GM06990 (cell line): Measurements from ENCODE around the gene FGF4.

Experiments used
- DNase-seq: peaks from one replicate; pipeline ENCODE4 v3.0.0-alpha.2; 2011; ENCODE audit not compliant: insufficient read length; ENCODE audit errors: extremely low read depth
- H3K27me3 ChIP-seq: replicated peaks from 2 replicates; pipeline ENCODE4 v1.6.0; 2011; ENCODE audit warnings: low read length; ENCODE audit not compliant: control insufficient read depth, insufficient read depth
- H3K36me3 ChIP-seq: 2 replicates; pipeline ENCODE4 v1.5.1; 2011; ENCODE audit warnings: low read length; ENCODE audit not compliant: control insufficient read depth, insufficient read depth
- H3K4me3 ChIP-seq: replicated peaks from 2 replicates; pipeline ENCODE4 v1.5.1; 2011; ENCODE audit warnings: low read depth, mild to moderate bottlenecking, control low read depth, low read length
- TF ChIP-seq, protein P1 (sequence below): IDR thresholded peaks from 2 replicates; pipeline ENCODE4 v1.5.1; 2011; ENCODE audit warnings: low read length, control low read depth, mild to moderate bottlenecking, inconsistent platforms; ENCODE audit not compliant: insufficient read depth, poor library complexity, severe bottlenecking

FGF4 gene

DNA sequence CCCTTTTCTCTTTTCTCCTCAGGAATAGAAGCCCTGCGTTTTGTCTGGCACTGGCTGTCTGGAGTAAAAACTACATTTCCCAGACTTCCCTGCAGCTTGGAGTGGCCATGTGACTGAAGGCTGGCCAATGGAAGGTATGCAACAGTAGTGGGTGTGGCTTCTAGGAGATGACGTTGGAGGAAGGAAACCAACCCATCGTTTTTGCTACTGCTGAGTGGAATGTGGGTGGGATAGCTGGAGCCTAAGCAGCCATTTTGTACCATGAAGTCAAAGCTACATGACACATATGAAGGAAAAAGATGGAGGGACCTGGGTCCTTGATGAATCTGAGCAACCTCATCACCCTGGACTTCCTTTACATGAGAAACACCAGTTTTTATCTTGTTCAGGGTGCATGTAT lies 24.4 kb upstream of the FGF4 start:
- TF ChIP-seq, protein P1, sequence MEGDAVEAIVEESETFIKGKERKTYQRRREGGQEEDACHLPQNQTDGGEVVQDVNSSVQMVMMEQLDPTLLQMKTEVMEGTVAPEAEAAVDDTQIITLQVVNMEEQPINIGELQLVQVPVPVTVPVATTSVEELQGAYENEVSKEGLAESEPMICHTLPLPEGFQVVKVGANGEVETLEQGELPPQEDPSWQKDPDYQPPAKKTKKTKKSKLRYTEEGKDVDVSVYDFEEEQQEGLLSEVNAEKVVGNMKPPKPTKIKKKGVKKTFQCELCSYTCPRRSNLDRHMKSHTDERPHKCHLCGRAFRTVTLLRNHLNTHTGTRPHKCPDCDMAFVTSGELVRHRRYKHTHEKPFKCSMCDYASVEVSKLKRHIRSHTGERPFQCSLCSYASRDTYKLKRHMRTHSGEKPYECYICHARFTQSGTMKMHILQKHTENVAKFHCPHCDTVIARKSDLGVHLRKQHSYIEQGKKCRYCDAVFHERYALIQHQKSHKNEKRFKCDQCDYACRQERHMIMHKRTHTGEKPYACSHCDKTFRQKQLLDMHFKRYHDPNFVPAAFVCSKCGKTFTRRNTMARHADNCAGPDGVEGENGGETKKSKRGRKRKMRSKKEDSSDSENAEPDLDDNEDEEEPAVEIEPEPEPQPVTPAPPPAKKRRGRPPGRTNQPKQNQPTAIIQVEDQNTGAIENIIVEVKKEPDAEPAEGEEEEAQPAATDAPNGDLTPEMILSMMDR = no peak
- Histone ChIP-seq H3K36me3 (no peaks in the 10 kb centered on the region), H3K4me3 (no peak overlapping the region), H3K27me3 (no peaks in the 10 kb centered on the region)
- no peak for DNase-seq

GRCh38 chr11:69799097-69799496 lies 24.0 kb upstream of the FGF4 start:
- TF ChIP-seq, protein P1 = no peak
- no peak overlapping the region for H3K4me3 ChIP-seq
- H3K27me3 ChIP-seq = no peaks in the 10 kb centered on the region
- no peaks in the 10 kb centered on the region for H3K36me3 ChIP-seq
- DNase-seq = no peak

DNA sequence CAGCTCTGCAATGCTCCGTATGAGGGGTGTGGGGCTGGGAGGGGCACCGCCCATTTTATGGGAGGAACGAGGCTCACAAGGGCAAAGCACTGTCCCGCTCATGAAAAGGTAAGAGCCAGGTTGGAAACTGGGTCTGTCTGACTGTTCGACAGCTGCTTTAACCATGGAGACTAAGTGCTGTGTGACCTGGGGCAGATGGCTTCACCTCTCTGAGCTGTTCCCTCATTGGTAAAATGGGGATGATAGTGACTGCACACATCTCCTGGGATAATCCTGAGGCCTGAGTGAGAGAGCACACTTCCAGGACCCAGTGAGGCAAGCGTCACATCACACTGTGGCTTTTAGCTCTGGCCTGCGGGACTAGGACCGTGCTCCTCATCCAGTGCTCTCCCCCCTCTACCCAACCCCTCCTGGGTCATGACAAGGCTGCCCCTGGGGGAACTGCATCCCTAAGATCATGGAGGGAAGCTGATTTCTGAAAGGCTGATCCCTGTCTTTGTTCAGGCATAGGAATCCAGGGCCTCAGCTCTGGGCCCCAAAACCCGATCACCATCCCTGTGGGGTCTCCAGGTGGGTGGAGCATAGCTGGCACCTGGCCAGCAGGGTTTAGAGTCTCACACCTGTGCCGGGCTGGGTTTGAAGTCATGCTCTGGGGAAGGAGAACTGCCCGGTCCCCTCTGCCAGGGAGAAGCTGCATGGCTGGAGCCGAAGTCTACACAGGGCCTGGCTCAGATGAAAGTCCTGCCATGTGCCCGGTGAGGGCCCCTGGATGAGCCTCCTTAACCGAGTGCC lies 22.8 kb upstream of the FGF4 start:
- H3K4me3 ChIP-seq = no peak overlapping the region
- DNase-seq = no peak
- no peaks in the 10 kb centered on the region for H3K36me3 ChIP-seq
- no peaks in the 10 kb centered on the region for H3K27me3 ChIP-seq
- TF ChIP-seq, protein P1 = no peak

DNA sequence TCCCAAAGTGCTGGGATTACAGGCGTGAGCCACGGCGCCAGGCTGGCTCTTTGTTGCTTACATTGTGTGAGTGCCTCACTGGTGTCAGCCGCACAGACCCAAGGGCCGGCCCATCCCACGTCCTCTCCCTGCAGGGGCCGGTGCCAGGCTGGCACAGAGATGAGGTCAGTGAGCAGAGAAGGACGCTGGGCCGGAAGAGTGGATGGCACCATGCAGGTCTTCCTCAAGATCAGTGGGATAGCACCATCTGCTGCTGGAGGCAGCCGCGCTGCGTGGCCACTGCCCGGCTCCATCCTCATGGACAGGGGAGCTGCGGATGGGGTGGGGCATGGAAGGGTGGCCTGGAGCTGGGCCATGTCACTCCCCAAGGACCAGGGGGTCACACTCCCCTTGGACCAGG lies 22.0 kb upstream of the FGF4 start:
- TF ChIP-seq, protein P1 = no peak

DNA sequence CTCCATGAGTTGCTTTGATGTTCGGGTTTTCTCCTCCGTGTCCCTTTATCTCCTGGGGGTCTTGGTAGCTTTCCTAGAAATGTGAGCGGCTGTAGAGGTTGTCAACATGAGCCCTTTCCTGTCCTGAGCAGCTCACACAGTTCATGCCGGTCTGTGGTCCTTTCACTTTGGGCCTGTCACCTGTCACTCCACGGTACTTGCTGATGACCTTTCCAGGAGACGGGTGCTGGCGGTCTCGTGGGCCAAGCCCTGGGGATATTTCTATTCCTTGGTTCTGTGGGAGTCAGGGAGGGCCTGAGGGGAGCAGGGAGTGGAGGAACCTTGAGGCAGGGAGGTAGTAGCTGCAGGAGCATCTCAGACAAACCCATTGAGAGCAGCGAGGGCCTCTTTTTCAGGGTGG lies 20.9 kb upstream of the FGF4 start:
- Histone ChIP-seq H3K4me3 (no peak overlapping the region), H3K36me3 (no peaks in the 10 kb centered on the region), H3K27me3 (no peaks in the 10 kb centered on the region; the same call in 1 of the 2 replicates)
- TF ChIP-seq, protein P1 = no peak
- DNase-seq = no peak

More for the DNA sequence above, 22.0 kb upstream of the FGF4 start:
- Histone ChIP-seq H3K36me3 (no peaks in the 10 kb centered on the region), H3K4me3 (no peak overlapping the region), H3K27me3 (no peaks in the 10 kb centered on the region; the same call in 1 of the 2 replicates)
- DNase-seq = no peak
